Measurements from ENCODE around the gene IFITM5. TPM values are rescaled to one million over a fixed set of nuclear protein-coding genes. Genes with fewer than 3 reads are reported as not detected.
"Not testable (repeated sequence)": the region's sequence is repeated elsewhere in the genome, so short reads cannot be mapped to it uniquely, and the experiment has no call there.

IFITM5 gene
- total and polyA plus RNA-seq, 2 of the 4 experiments (the other 2 are of a cell fraction), result not detected

- BruUV-seq (replicated peaks); dilution Hi-C loops (cut with HindIII; ENCODE audit: low sequenced_read_pairs, unreplicated experiment); H3K27me3 ChIP-seq (ENCODE audit: control insufficient read depth, insufficient read depth, low read length); H2AK9ac ChIP-seq (replicated peaks; ENCODE audit: low read depth, low read length, poor library complexity); H2AFZ ChIP-seq (replicated peaks; ENCODE audit: low read length, poor library complexity); H2BK20ac ChIP-seq (ENCODE audit: low read depth, low read length); H2BK15ac ChIP-seq (ENCODE audit: low read depth, low read length); CTCF ChIA-PET; H4K20me1 ChIP-seq (ENCODE audit: insufficient read depth, low read length); H3K9me3 ChIP-seq (ENCODE audit: control insufficient read depth, insufficient read depth, low read length); H3K36me3 ChIP-seq (ENCODE audit: control insufficient read depth, insufficient read depth, low read length); H3K9me1 ChIP-seq (ENCODE audit: insufficient read depth, low read length): not testable (repeated sequence)
- H3K4me2 ChIP-seq (ENCODE audit: low read depth, low read length), result peak overlapping the region; percentile 89
- H3K4ac ChIP-seq (ENCODE audit: low read depth, low read length), result peak overlapping the region; percentile 90
- in situ Hi-C loops (cut with MboI; ENCODE audit: low sequenced_read_pairs), result loop anchor here (10.0 kb wide), 2 partner anchors 45 to 145 kb away; partner anchors contain the start of gene PTDSS2
- intact Hi-C loops (cut with micrococcal nuclease), result loop anchor here (5.0 kb wide), 1 partner anchor 103 kb away; the partner anchor contains the start of genes BET1L and RIC8A
- peak overlapping the region; percentile 58; the same call in 1 of the 2 replicates for H4K5ac ChIP-seq (ENCODE audit: low read depth, low read length)
- peak overlapping the region in 1 of 2 experiments; percentile 48; a peak in 1 of 4 replicates for H4K8ac ChIP-seq (ENCODE audit: low read depth in 2 of 2, low read length in 2 of 2)
- peak overlapping the region; percentile 92; the same call in 1 of the 2 replicates for H3K14ac ChIP-seq (replicated peaks; ENCODE audit: low read depth, low read length)
- peak; percentile 0; the same call in 1 of the 2 replicates for ATAC-seq (ENCODE audit: low read depth)
- peak; percentile 20 for DNase-seq
- H3K27ac ChIP-seq (ENCODE audit: insufficient read depth, low read length), result peak overlapping the region; percentile 73
- peak overlapping the region; percentile 91; the same call in 1 of the 2 replicates for H3K23ac ChIP-seq (ENCODE audit: low read depth, low read length)
- H3K79me1 ChIP-seq (ENCODE audit: low read depth in 1 of 2, low read length in 2 of 2), result peaks cover 3 to 35% of the 10 kb centered on the region in 2 experiments; a peak in 3 of 4 replicates
- H3K9ac ChIP-seq (ENCODE audit: low read depth, low read length), result peak overlapping the region; percentile 86
- H4K91ac ChIP-seq (ENCODE audit: insufficient read depth, low read depth, low read length), result peak overlapping the region; percentile 63; the same call in 1 of the 2 replicates
- peak overlapping the region; percentile 77; the same call in 1 of the 2 replicates for H2BK120ac ChIP-seq (ENCODE audit: low read depth, low read length)
- peak overlapping the region; percentile 69 for H3K18ac ChIP-seq (ENCODE audit: low read depth, low read length)
- WGBS, 2 experiments (ENCODE audit: extremely low coverage in 2 of 2, insufficient read length in 1 of 2), result 0% methylated on average over 1 of the region's 18 CpGs; no CpG with 5 or more reads in 1 of the 2 experiments
- peak overlapping the region; percentile 83 for H2AK5ac ChIP-seq (ENCODE audit: low read depth, low read length)
- peaks cover 22% of the 10 kb centered on the region for H3K4me1 ChIP-seq (ENCODE audit: control insufficient read depth, insufficient read depth, low read length)
- H3K4me3 ChIP-seq (ENCODE audit: insufficient read depth, low read depth, low read length), result peak overlapping the region; percentile 53
- POLR2A ChIA-PET (ENCODE audit: unreplicated experiment), result interaction anchor here (0.6 kb wide), 1 partner anchor 46 kb away, joined by 4 read pairs; no protein-coding TSS in a partner anchor
- peak overlapping the region; percentile 54 for H3K56ac ChIP-seq (ENCODE audit: extremely low read depth, insufficient read depth, low read length)
- peak overlapping the region; percentile 60 for H2BK5ac ChIP-seq (ENCODE audit: low read depth, low read length, poor library complexity, severe bottlenecking)
These were observed 10.8 kb upstream of the IFITM5 start for GRCh38 chr11:309979-310572.

GRCh38 chr11:308740-309665 lies 9.7 kb upstream of the IFITM5 start:
- H3K36me3 ChIP-seq (ENCODE audit: control insufficient read depth, insufficient read depth, low read length); H3K18ac ChIP-seq (ENCODE audit: low read depth, low read length); H2BK20ac ChIP-seq (ENCODE audit: low read depth, low read length); H3K27me3 ChIP-seq (ENCODE audit: control insufficient read depth, insufficient read depth, low read length); CTCF ChIA-PET; H3K9me3 ChIP-seq (ENCODE audit: control insufficient read depth, insufficient read depth, low read length); H4K20me1 ChIP-seq (ENCODE audit: insufficient read depth, low read length); H3K9me1 ChIP-seq (ENCODE audit: insufficient read depth, low read length); H2AFZ ChIP-seq (replicated peaks; ENCODE audit: low read length, poor library complexity); DNase-seq; dilution Hi-C loops (cut with HindIII; ENCODE audit: low sequenced_read_pairs, unreplicated experiment): not testable (repeated sequence)
- Histone ChIP-seq H3K9ac (ENCODE audit: low read depth, low read length) (peak overlapping the region; percentile 74), H2BK15ac (ENCODE audit: low read depth, low read length) (peak overlapping the region; percentile 12; the same call in 2 of the 3 replicates), H2BK5ac (ENCODE audit: low read depth, low read length, poor library complexity, severe bottlenecking) (peak overlapping the region; percentile 58), H4K8ac (ENCODE audit: low read depth in 2 of 2, low read length in 2 of 2) (peak overlapping the region; percentile 2 to 77; a peak in 3 of 4 replicates), H2BK120ac (ENCODE audit: low read depth, low read length) (peak overlapping the region; percentile 20; the same call in 1 of the 2 replicates), H3K14ac (replicated peaks; ENCODE audit: low read depth, low read length) (peak overlapping the region; percentile 67; the same call in 1 of the 2 replicates), H4K5ac (ENCODE audit: low read depth, low read length) (peak overlapping the region; percentile 42; the same call in 1 of the 2 replicates), H3K27ac (ENCODE audit: insufficient read depth, low read length) (peak overlapping the region; percentile 19), H4K91ac (ENCODE audit: insufficient read depth, low read depth, low read length) (peak overlapping the region; percentile 80), H3K4me2 (ENCODE audit: low read depth, low read length) (peak overlapping the region; percentile 89), H3K56ac (ENCODE audit: extremely low read depth, insufficient read depth, low read length) (peak overlapping the region; percentile 24; the same call in 1 of the 2 replicates), H3K79me1 (ENCODE audit: low read depth in 1 of 2, low read length in 2 of 2) (peaks cover 0 to 25% of the 10 kb centered on the region in 2 experiments; a peak in 2 of 4 replicates), H2AK9ac (replicated peaks; ENCODE audit: low read depth, low read length, poor library complexity) (peak overlapping the region; percentile 60), H3K4ac (ENCODE audit: low read depth, low read length) (peak overlapping the region; percentile 90), H3K4me1 (ENCODE audit: control insufficient read depth, insufficient read depth, low read length) (peaks cover 20% of the 10 kb centered on the region), H3K23ac (ENCODE audit: low read depth, low read length) (peak overlapping the region; percentile 83), H3K4me3 (ENCODE audit: insufficient read depth, low read depth, low read length) (peak overlapping the region; percentile 53), H2AK5ac (ENCODE audit: low read depth, low read length) (peak overlapping the region; percentile 80)
- intact Hi-C loops (cut with micrococcal nuclease), result loop anchor here (5.0 kb wide), 1 partner anchor 102 kb away; the partner anchor contains the start of genes BET1L and RIC8A
- WGBS, 2 experiments (ENCODE audit: extremely low coverage in 2 of 2, insufficient read length in 1 of 2), result 67% methylated on average over 8 of the region's 24 CpGs; no CpG with 5 or more reads in 1 of the 2 experiments
- BruUV-seq (replicated peaks), result TSS peak; percentile 100
- in situ Hi-C loops (cut with MboI; ENCODE audit: low sequenced_read_pairs), result loop anchor here (10.0 kb wide), 2 partner anchors 46 to 146 kb away; partner anchors contain the start of gene PTDSS2
- POLR2A ChIA-PET (ENCODE audit: unreplicated experiment), result interaction anchor here (0.6 kb wide), 1 partner anchor 47 kb away, joined by 4 read pairs; no protein-coding TSS in a partner anchor
- ATAC-seq (ENCODE audit: low read depth), result peak; percentile 0
